Type B pancreatic cell (in vitro differentiated cells): ENCODE measurements around the gene LRMDA. TPM values are rescaled to one million over a fixed set of nuclear protein-coding genes. Genes with fewer than 3 reads are reported as not detected.

Source experiments
- DNase-seq: peaks from one replicate; pipeline ENCODE4 v3.0.0; 2021; ENCODE audit warnings: mixed read lengths; ENCODE audit not compliant: unreplicated experiment; ENCODE audit errors: extremely low spot score
- H3K27ac Mint-ChIP-seq: 2 replicates; pipeline ENCODE4 v1.8.0; 2021; ENCODE audit warnings: mild to moderate bottlenecking, mixed read lengths
- H3K27me3 Mint-ChIP-seq: 2 replicates; pipeline ENCODE4 v1.8.0; 2021; ENCODE audit warnings: mixed read lengths
- H3K36me3 Mint-ChIP-seq: 2 replicates; pipeline ENCODE4 v1.8.0; 2021; ENCODE audit warnings: mixed read lengths
- H3K4me1 Mint-ChIP-seq: one replicate; pipeline ENCODE4 v1.8.0; 2021; ENCODE audit warnings: mixed read lengths; ENCODE audit not compliant: unreplicated experiment
- H3K4me3 Mint-ChIP-seq: 2 replicates; pipeline ENCODE4 v1.8.0; 2021; ENCODE audit warnings: mild to moderate bottlenecking, mixed read lengths
- H3K9me3 Mint-ChIP-seq: 2 replicates; pipeline ENCODE4 v1.8.0; 2021; ENCODE audit warnings: mixed read lengths
- CTCF ChIP-seq: fragments of 200-600 bp; sonication (generic); conservative IDR thresholded peaks from 2 replicates; pipeline ENCODE4 v1.5.0; 2021; ENCODE audit warnings: antibody characterized with exemption, mild to moderate bottlenecking
- total RNA-seq: library from RNA; stranded (reverse); gene quantifications from 2 replicates; pipeline ENCODE4 v1.2.1, GENCODE V29; 2021; ENCODE audit warnings: low replicate concordance

Gene LRMDA
- total RNA-seq, 1 donor from 2014 or later = 2.0 TPM

GRCh38 chr10:76122056-76122455, 690.6 kb downstream of the LRMDA start:
- no peak for TF ChIP-seq CTCF
- DNase-seq = no peak
- H3K27me3 Mint-ChIP-seq = peaks cover 70% of the 10 kb centered on the region
- H3K4me3 Mint-ChIP-seq = no peak overlapping the region
- H3K9me3 Mint-ChIP-seq = peaks cover 4% of the 10 kb centered on the region
- H3K27ac Mint-ChIP-seq = no peak overlapping the region
- H3K4me1 Mint-ChIP-seq = peaks cover 32% of the 10 kb centered on the region
- H3K36me3 Mint-ChIP-seq = no peaks in the 10 kb centered on the region

- Mint-ChIP-seq H3K36me3 (no peaks in the 10 kb centered on the region), H3K27ac (no peak overlapping the region), H3K27me3 (peaks cover 70% of the 10 kb centered on the region), H3K4me1 (peaks cover 23% of the 10 kb centered on the region), H3K4me3 (no peak overlapping the region), H3K9me3 (peaks cover 8% of the 10 kb centered on the region)
- no peak for DNase-seq
- no peak for TF ChIP-seq CTCF
These were observed 692.9 kb downstream of the LRMDA start for GRCh38 chr10:76124280-76124679.

- peaks cover 8% of the 10 kb centered on the region for H3K9me3 Mint-ChIP-seq
- H3K4me1 Mint-ChIP-seq = peaks cover 23% of the 10 kb centered on the region
- H3K27me3 Mint-ChIP-seq = peaks cover 63% of the 10 kb centered on the region
- no peak for TF ChIP-seq CTCF
- no peak overlapping the region for H3K4me3 Mint-ChIP-seq
- no peak overlapping the region for H3K27ac Mint-ChIP-seq
- no peak for DNase-seq
- no peaks in the 10 kb centered on the region for H3K36me3 Mint-ChIP-seq
These were observed 694.5 kb downstream of the LRMDA start for GRCh38 chr10:76125900-76126299.

GRCh38 chr10:76126607-76127527, 695.4 kb downstream of the LRMDA start:
- Mint-ChIP-seq H3K36me3 (peaks cover 3% of the 10 kb centered on the region), H3K4me3 (no peak overlapping the region), H3K27me3 (peaks cover 62% of the 10 kb centered on the region), H3K9me3 (peaks cover 8% of the 10 kb centered on the region), H3K4me1 (peaks cover 23% of the 10 kb centered on the region), H3K27ac (no peak overlapping the region)
- no peak for DNase-seq
- no peak for TF ChIP-seq CTCF

GRCh38 chr10:76127984-76128589, 696.7 kb downstream of the LRMDA start:
- no peak overlapping the region for H3K4me3 Mint-ChIP-seq
- H3K27me3 Mint-ChIP-seq = peaks cover 52% of the 10 kb centered on the region
- peaks cover 8% of the 10 kb centered on the region for H3K9me3 Mint-ChIP-seq
- peaks cover 30% of the 10 kb centered on the region for H3K4me1 Mint-ChIP-seq
- DNase-seq = no peak
- H3K36me3 Mint-ChIP-seq = peaks cover 3% of the 10 kb centered on the region
- no peak for TF ChIP-seq CTCF
- no peak overlapping the region for H3K27ac Mint-ChIP-seq
